ENCODE data around the gene DBNDD2.

DBNDD2 gene

DNA sequence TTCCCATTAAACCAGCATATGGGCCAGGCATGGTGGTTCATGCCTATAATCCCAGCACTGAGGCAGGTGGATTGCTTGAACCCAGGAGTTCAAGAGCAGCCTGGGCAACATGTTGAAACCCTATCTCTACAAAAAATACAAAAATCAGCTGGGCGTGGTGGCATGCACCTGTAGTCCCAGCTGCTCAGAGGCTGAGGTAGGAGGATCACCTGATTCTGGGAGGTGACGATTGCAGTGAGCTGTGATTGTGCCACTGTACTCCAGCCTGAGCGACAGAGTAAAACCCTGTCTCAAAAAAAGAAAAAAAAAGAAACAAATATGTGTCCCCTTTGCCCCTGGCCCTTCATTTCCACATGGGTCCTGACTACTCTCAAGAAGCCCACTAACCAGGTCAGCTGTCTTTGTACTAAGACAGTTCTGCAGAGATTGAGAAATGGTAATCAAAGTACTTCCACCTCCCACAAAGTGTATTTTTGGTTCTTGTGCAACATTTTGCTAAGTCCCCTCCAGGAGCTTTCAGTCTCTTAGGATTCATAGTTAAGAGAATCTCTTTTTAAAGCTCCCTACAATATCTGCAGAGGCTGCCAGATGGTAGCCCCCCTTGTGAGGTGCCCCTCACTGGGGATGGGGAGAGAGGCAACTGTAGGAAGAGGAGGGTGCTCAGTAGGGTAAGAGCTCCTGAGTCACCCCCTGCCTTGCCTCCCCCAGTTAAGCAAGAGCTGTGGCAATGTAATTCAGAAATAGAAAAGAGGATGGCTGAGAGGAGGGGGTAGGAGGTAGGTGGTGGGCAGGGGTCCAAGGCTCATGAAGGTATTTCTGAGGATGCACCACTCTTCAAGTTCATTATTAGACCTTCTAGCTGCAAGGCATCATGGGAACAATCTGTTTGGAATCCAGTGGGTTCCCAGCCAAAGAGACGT is 44.9 kb downstream of the DBNDD2 start:
- peak; percentile 61 to 64 for DNase-seq

DNA sequence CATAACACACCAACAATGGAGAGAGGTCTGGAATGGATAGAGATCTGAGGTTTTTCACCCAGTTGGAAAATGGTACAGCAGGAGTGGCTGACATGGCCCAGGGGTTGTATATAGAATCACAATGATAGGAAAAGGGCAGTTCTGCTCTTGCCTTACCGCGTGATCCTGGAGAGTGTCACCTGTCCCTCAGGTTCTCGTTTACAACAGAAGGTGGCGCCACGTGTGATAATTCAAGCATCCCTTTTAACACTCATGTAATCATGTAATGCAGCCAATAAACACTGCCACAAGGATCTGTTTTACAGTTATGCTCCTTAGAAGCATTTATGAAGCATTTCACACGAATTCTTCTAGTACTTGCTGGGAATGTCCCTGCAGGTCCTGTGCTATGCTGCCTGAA is 48.5 kb downstream of the DBNDD2 start:
- peak in 1 of 2 donors; percentile 25 for DNase-seq

DNA sequence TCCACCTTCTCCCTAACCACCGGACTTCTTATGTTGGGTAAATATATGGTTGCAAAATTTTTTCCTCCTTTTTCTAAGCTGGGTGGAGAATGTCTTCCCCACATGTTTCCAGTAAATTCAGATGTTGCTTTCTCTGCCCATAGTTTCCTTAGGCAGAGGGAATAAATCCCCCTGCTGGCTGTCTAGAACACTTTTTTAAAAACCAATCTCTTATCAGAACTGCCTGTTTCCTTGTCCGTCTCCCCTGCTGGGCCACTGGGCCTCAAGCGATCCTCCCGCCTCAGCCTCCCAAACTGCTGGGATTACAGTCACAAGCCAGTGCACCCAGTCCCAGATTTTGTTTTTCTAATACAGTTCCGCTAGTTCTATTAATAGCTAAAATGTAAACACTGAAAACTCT is 51.5 kb downstream of the DBNDD2 start:
- no peak for DNase-seq
